ENCODE results near the gene MOGAT1.

DNA sequence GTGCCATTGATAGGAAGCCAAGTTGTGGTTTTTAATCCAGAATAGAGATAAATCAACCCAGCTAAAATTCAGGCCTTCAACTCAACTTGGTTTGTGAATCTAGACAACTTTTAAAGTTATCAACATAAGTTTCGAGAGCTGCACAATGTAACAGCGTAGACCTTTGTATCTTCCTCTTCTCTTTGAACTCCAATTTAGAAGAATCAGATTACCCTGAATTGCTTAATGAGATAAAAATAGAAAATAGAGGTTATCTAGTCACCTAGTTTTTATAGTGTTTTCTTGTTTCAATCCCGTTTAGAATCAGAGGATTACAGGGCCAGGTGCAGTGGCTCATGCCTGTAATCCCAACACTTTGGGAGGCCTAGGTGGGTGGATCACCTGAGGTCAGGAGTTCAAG, 12.3 kb downstream of the MOGAT1 start:
- TF ChIP-seq, protein P1, sequence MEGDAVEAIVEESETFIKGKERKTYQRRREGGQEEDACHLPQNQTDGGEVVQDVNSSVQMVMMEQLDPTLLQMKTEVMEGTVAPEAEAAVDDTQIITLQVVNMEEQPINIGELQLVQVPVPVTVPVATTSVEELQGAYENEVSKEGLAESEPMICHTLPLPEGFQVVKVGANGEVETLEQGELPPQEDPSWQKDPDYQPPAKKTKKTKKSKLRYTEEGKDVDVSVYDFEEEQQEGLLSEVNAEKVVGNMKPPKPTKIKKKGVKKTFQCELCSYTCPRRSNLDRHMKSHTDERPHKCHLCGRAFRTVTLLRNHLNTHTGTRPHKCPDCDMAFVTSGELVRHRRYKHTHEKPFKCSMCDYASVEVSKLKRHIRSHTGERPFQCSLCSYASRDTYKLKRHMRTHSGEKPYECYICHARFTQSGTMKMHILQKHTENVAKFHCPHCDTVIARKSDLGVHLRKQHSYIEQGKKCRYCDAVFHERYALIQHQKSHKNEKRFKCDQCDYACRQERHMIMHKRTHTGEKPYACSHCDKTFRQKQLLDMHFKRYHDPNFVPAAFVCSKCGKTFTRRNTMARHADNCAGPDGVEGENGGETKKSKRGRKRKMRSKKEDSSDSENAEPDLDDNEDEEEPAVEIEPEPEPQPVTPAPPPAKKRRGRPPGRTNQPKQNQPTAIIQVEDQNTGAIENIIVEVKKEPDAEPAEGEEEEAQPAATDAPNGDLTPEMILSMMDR (IDR thresholded peaks at IDR 0.05): no peak
- no peak for TF ChIP-seq POLR2A (IDR thresholded peaks at IDR 0.05)

Data from lower leg skin (tissue), 3 donors.